Left lobe of liver (tissue), 2 donors: Measurements from ENCODE around the gene UBR2. TPM values are rescaled to one million over a fixed set of nuclear protein-coding genes. Genes with fewer than 3 reads are reported as not detected.
"Not testable (repeated sequence)": the region's sequence is repeated elsewhere in the genome, so short reads cannot be mapped to it uniquely, and the experiment has no call there.

Experiments used
- ATAC-seq: fragments of 200-7000 bp; cut with Tn5 transposase; one replicate; pipeline ENCODE4 v1.9.1; 2020; ENCODE audit warnings: mild to moderate bottlenecking, moderate library complexity
- DNase-seq: peaks from one replicate; pipeline ENCODE4 v3.0.0-alpha.2; 2020; ENCODE audit warnings: low spot score
- total RNA-seq: library from RNA; stranded (reverse); gene quantifications from one replicate; pipeline ENCODE4 v1.2.1, GENCODE V29; 2021
- donor health status: DM: no; HTN: no; CAD: no; lungs with moderate emphysema.
- donor health status: DM: no; HTN: yes; CAD: no.

UBR2 gene
- total RNA-seq, 1 donor from 2014 or later = 19.3 TPM

GRCh38 chr6:42552380-42552779 lies 11.4 kb upstream of the UBR2 start:
- no peak for ATAC-seq
- DNase-seq = no peak

- ATAC-seq (no peak), DNase-seq (no peak)
Measured at GRCh38 chr6:42555477-42556457, 8.1 kb upstream of the UBR2 start.

- DNase-seq (no peak), ATAC-seq (no peak)
Measured at GRCh38 chr6:42556462-42556861, 7.4 kb upstream of the UBR2 start.

- DNase-seq, ATAC-seq: not testable (repeated sequence)
Measured at GRCh38 chr6:42559276-42559675, 4.6 kb upstream of the UBR2 start.

- ATAC-seq (no peak), DNase-seq (no peak)
Measured at GRCh38 chr6:42561986-42562385, 1.8 kb upstream of the UBR2 start.

- no peak for DNase-seq
- no peak for ATAC-seq
Measured at GRCh38 chr6:42562788-42563405, 932 bp upstream of the UBR2 start.

GRCh38 chr6:42564506-42564825 lies 637 bp downstream of the UBR2 start:
- ATAC-seq (peak; percentile 31), DNase-seq (no peak)

- DNase-seq (no peak), ATAC-seq (no peak)
Measured at GRCh38 chr6:42565823-42566613, 2.2 kb downstream of the UBR2 start.

- DNase-seq (no peak), ATAC-seq (no peak)
Measured at GRCh38 chr6:42566614-42567208, 2.9 kb downstream of the UBR2 start.

GRCh38 chr6:42567237-42567636 lies 3.4 kb downstream of the UBR2 start:
- not testable (repeated sequence) for ATAC-seq, DNase-seq

- no peak for ATAC-seq
- DNase-seq = no peak
Measured at GRCh38 chr6:42569102-42570028, 5.5 kb downstream of the UBR2 start.

- DNase-seq (no peak), ATAC-seq (no peak)
Measured at GRCh38 chr6:42571611-42572342, 7.9 kb downstream of the UBR2 start.

- ATAC-seq (peak; percentile 40), DNase-seq (no peak)
Measured at GRCh38 chr6:42572523-42572922, 8.7 kb downstream of the UBR2 start.

- DNase-seq, ATAC-seq: not testable (repeated sequence)
Measured at GRCh38 chr6:42576538-42576937, 12.7 kb downstream of the UBR2 start.

GRCh38 chr6:42598300-42598699 lies 34.5 kb downstream of the UBR2 start:
- ATAC-seq = no peak
- no peak for DNase-seq

- no peak for ATAC-seq
- DNase-seq = no peak
Measured at GRCh38 chr6:42599558-42599957, 35.7 kb downstream of the UBR2 start.

GRCh38 chr6:42604150-42604549 lies 40.3 kb downstream of the UBR2 start:
- ATAC-seq = no peak

GRCh38 chr6:42604699-42605098 lies 40.9 kb downstream of the UBR2 start:
- not testable (repeated sequence) for ATAC-seq, DNase-seq

More at GRCh38 chr6:42604150-42604549, 40.3 kb downstream of the UBR2 start:
- no peak for DNase-seq

GRCh38 chr6:42610416-42610815 lies 46.6 kb downstream of the UBR2 start:
- ATAC-seq (no peak), DNase-seq (no peak)
